HEK293 (cell line): Measurements from ENCODE around the gene BCAR1.

Source experiments
- CTCF ChIP-seq: fragments of 450-650 bp; formaldehyde crosslinking; IDR thresholded peaks from 2 replicates; pipeline ENCODE4 v1.5.1; 2016; ENCODE audit warnings: missing biosample characterization, missing genetic modification characterization
- PRDM2 ChIP-seq: fragments of 450-650 bp; formaldehyde crosslinking; IDR thresholded peaks from 2 replicates; pipeline ENCODE4 v1.5.1; 2016; ENCODE audit warnings: missing biosample characterization, missing genetic modification characterization, borderline replicate concordance
- SETDB1 ChIP-seq: IDR thresholded peaks from one replicate; pipeline ENCODE4 v1.6.1; 2017; ENCODE audit warnings: mild to moderate bottlenecking, low read length, moderate library complexity, mixed read lengths; ENCODE audit not compliant: insufficient read length
- TCF7L2 ChIP-seq: IDR thresholded peaks from 2 replicates; pipeline ENCODE4 v1.6.1; 2011; ENCODE audit warnings: low read depth, mild to moderate bottlenecking, inconsistent platforms, low read length, moderate library complexity, borderline replicate concordance
- ZNF274 ChIP-seq, 2 experiments: fragments of 200-500 bp in 1 of 2; fragments of 450-650 bp in 1 of 2; sonication (Bioruptor generic) in 1 of 2; formaldehyde crosslinking in 1 of 2; IDR thresholded peaks; 2 replicates each; pipeline versions ENCODE4 v1.5.1 to v1.6.1; 2014 to 2016; ENCODE audit warnings: borderline replicate concordance in 1 of 2, inconsistent platforms in 1 of 2, low read length in 1 of 2, missing biosample characterization in 1 of 2, missing genetic modification characterization in 1 of 2
- ZNF292 ChIP-seq: fragments of 450-650 bp; formaldehyde crosslinking; IDR thresholded peaks from 2 replicates; pipeline ENCODE4 v1.5.1; 2016; ENCODE audit warnings: low read depth, missing biosample characterization, missing genetic modification characterization, borderline replicate concordance
- ZNF394 ChIP-seq: fragments of 450-650 bp; formaldehyde crosslinking; IDR thresholded peaks from 2 replicates; pipeline ENCODE4 v1.5.1; 2016; ENCODE audit warnings: missing biosample characterization, missing genetic modification characterization, mild to moderate bottlenecking, moderate library complexity, borderline replicate concordance
- ZNF423 ChIP-seq: fragments of 450-650 bp; formaldehyde crosslinking; IDR thresholded peaks from 2 replicates; pipeline ENCODE4 v1.5.1; 2016; ENCODE audit warnings: missing biosample characterization, missing genetic modification characterization
- ZNF626 ChIP-seq: fragments of 450-650 bp; sonication (Bioruptor Pico); formaldehyde crosslinking; IDR thresholded peaks from 2 replicates; pipeline ENCODE4 v1.5.1; 2018; ENCODE audit warnings: missing biosample characterization, missing genetic modification characterization, inconsistent platforms
- ZNF76 ChIP-seq: fragments of 450-650 bp; formaldehyde crosslinking; IDR thresholded peaks from 2 replicates; pipeline ENCODE4; 2016; ENCODE audit warnings: low read depth, missing biosample characterization, missing genetic modification characterization, borderline replicate concordance
- TF ChIP-seq, protein P1 (sequence below): fragments of 450-650 bp; formaldehyde crosslinking; IDR thresholded peaks from 2 replicates; pipeline ENCODE4 v1.5.1; 2016; ENCODE audit warnings: missing biosample characterization, missing genetic modification characterization
- TF ChIP-seq, protein P2 (sequence below): fragments of 450-650 bp; formaldehyde crosslinking; IDR thresholded peaks from 2 replicates; pipeline ENCODE4 v1.5.1; 2016; ENCODE audit warnings: missing biosample characterization, missing genetic modification characterization

GRCh38 chr16:75181630-75182029 lies 69.8 kb downstream of the BCAR1 start:
- no peak for TF ChIP-seq CTCF (tag by site-specific recombination)
- TF ChIP-seq ZNF274 (IDR thresholded peaks at IDR 0.05; ENCODE audit: low read length) = no peak
- TF ChIP-seq ZNF274 (tag by site-specific recombination; IDR thresholded peaks at IDR 0.05; ENCODE audit: borderline replicate concordance) = no peak
- TF ChIP-seq, protein P1, sequence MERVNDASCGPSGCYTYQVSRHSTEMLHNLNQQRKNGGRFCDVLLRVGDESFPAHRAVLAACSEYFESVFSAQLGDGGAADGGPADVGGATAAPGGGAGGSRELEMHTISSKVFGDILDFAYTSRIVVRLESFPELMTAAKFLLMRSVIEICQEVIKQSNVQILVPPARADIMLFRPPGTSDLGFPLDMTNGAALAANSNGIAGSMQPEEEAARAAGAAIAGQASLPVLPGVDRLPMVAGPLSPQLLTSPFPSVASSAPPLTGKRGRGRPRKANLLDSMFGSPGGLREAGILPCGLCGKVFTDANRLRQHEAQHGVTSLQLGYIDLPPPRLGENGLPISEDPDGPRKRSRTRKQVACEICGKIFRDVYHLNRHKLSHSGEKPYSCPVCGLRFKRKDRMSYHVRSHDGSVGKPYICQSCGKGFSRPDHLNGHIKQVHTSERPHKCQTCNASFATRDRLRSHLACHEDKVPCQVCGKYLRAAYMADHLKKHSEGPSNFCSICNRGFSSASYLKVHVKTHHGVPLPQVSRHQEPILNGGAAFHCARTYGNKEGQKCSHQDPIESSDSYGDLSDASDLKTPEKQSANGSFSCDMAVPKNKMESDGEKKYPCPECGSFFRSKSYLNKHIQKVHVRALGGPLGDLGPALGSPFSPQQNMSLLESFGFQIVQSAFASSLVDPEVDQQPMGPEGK = no peak
- TF ChIP-seq TCF7L2 = no peak
- no peak for TF ChIP-seq ZNF76 (tag by site-specific recombination)
- TF ChIP-seq, protein P2, sequence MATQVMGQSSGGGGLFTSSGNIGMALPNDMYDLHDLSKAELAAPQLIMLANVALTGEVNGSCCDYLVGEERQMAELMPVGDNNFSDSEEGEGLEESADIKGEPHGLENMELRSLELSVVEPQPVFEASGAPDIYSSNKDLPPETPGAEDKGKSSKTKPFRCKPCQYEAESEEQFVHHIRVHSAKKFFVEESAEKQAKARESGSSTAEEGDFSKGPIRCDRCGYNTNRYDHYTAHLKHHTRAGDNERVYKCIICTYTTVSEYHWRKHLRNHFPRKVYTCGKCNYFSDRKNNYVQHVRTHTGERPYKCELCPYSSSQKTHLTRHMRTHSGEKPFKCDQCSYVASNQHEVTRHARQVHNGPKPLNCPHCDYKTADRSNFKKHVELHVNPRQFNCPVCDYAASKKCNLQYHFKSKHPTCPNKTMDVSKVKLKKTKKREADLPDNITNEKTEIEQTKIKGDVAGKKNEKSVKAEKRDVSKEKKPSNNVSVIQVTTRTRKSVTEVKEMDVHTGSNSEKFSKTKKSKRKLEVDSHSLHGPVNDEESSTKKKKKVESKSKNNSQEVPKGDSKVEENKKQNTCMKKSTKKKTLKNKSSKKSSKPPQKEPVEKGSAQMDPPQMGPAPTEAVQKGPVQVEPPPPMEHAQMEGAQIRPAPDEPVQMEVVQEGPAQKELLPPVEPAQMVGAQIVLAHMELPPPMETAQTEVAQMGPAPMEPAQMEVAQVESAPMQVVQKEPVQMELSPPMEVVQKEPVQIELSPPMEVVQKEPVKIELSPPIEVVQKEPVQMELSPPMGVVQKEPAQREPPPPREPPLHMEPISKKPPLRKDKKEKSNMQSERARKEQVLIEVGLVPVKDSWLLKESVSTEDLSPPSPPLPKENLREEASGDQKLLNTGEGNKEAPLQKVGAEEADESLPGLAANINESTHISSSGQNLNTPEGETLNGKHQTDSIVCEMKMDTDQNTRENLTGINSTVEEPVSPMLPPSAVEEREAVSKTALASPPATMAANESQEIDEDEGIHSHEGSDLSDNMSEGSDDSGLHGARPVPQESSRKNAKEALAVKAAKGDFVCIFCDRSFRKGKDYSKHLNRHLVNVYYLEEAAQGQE = no peak
- no peak for TF ChIP-seq ZNF394 (tag by site-specific recombination)
- TF ChIP-seq SETDB1 = no peak
- TF ChIP-seq PRDM2 (tag by site-specific recombination) = no peak
- no peak for TF ChIP-seq ZNF423 (tag by site-specific recombination)
- TF ChIP-seq ZNF292 (tag by site-specific recombination) = no peak
- TF ChIP-seq ZNF626 (tag by site-specific recombination) = no peak
